Measurements from ENCODE around the gene NTNG1. TPM values are rescaled to one million over a fixed set of nuclear protein-coding genes. Genes with fewer than 3 reads are reported as not detected.

Gene NTNG1
- total and polyA plus RNA-seq, 2 of the 8 experiments (the other 6 are each of a cell fraction or from before 2014, with no cell fraction given): 1.2 to 4.1 TPM

- Histone ChIP-seq H3K14ac (ENCODE audit: insufficient read length) (no peak overlapping the region), H3K56ac (replicated peaks; ENCODE audit: insufficient read length, low read depth, low read length) (no peak overlapping the region)
- FAIRE-seq: no peak
- TF ChIP-seq POLR2AphosphoS5 (IDR thresholded peaks at IDR 0.05; ENCODE audit: low read depth, low read length): no peak
- no peak for TF ChIP-seq RNF2 (IDR thresholded peaks at IDR 0.05; ENCODE audit: borderline replicate concordance, low read depth, low read length, missing control alignments, poor library complexity, severe bottlenecking)
- no peak for TF ChIP-seq RFX5 (IDR thresholded peaks at IDR 0.05; ENCODE audit: borderline replicate concordance, low read depth, low read length)
- no peak for TF ChIP-seq HDAC2 (IDR thresholded peaks at IDR 0.05; ENCODE audit: borderline replicate concordance in 1 of 2, low read depth in 2 of 2, low read length in 2 of 2)
- no peak for TF ChIP-seq NRF1 (IDR thresholded peaks at IDR 0.05; ENCODE audit: low read depth, low read length)
- TF ChIP-seq TBP (IDR thresholded peaks at IDR 0.05; ENCODE audit: low read depth, low read length): no peak
- no peak for TF ChIP-seq CBX8 (IDR thresholded peaks at IDR 0.05; ENCODE audit: borderline replicate concordance, low read depth, low read length)
- TF ChIP-seq EP300 (IDR thresholded peaks at IDR 0.05; ENCODE audit: borderline replicate concordance in 1 of 2, low read depth in 2 of 2, low read length in 2 of 2): no peak
- no peak for TF ChIP-seq PHF8 (conservative IDR thresholded peaks at IDR 0.05; ENCODE audit: low read depth, low read length)
- TF ChIP-seq FOSL1 (IDR thresholded peaks at IDR 0.05; ENCODE audit: insufficient read depth, low read depth, low read length): no peak
- TF ChIP-seq USF2 (IDR thresholded peaks at IDR 0.05; ENCODE audit: low read length): no peak
- no peak for TF ChIP-seq KDM5A (IDR thresholded peaks at IDR 0.05; ENCODE audit: low read length)
Measured at GRCh38 chr1:107532318-107532717, 391.5 kb downstream of the NTNG1 start.

More at GRCh38 chr1:107532318-107532717, 391.5 kb downstream of the NTNG1 start:
- Histone ChIP-seq H2BK15ac (ENCODE audit: low read length) (no peak overlapping the region), H3K23me2 (ENCODE audit: low read depth, low read length) (no peaks in the 10 kb centered on the region), H2BK20ac (ENCODE audit: low read length) (no peak overlapping the region), H2AK5ac (ENCODE audit: low read depth, low read length) (no peak overlapping the region), H3K36me3 (ENCODE audit: control insufficient read depth in 2 of 4, insufficient read depth in 4 of 4, low read length in 3 of 4) (no peaks in the 10 kb centered on the region), H3K4me3 (ENCODE audit: extremely low read depth in 1 of 4, insufficient read depth in 2 of 4, low read depth in 3 of 4, low read length in 4 of 4) (no peak overlapping the region), H4K8ac (ENCODE audit: extremely low read depth, insufficient read depth, low read length) (no peak overlapping the region), H3K79me2 (ENCODE audit: control insufficient read depth in 1 of 2, insufficient read depth in 2 of 2, low read length in 2 of 2) (no peaks in the 10 kb centered on the region), H3K27ac (ENCODE audit: low read depth, low read length) (no peak overlapping the region), H2BK120ac (replicated peaks; ENCODE audit: low read depth, low read length) (no peak overlapping the region), H4K91ac (replicated peaks; ENCODE audit: insufficient read length, low read length) (no peak overlapping the region), H2AFZ (ENCODE audit: low read length) (no peak overlapping the region), H3K9me3 (ENCODE audit: insufficient read depth in 2 of 2, low read depth in 1 of 2, low read length in 1 of 2) (no peaks in the 10 kb centered on the region), H3K4me1 (replicated peaks in 1 of 4; ENCODE audit: control insufficient read depth in 3 of 4, insufficient read depth in 4 of 4, low read length in 3 of 4) (no peaks in the 10 kb centered on the region), H3K27me3 (replicated peaks in 1 of 4; ENCODE audit: control insufficient read depth in 3 of 4, extremely low read depth in 1 of 4, insufficient read depth in 3 of 4, low read length in 3 of 4) (no peaks in the 10 kb centered on the region), H2BK5ac (ENCODE audit: low read depth, low read length) (no peak overlapping the region), H3K9ac (replicated peaks in 1 of 4; ENCODE audit: extremely low read depth in 1 of 4, low read depth in 3 of 4, low read length in 3 of 4) (no peak overlapping the region), H3K79me1 (ENCODE audit: low read depth, low read length) (no peaks in the 10 kb centered on the region), H4K20me1 (replicated peaks in 1 of 2; ENCODE audit: control insufficient read depth in 1 of 2, insufficient read depth in 2 of 2, low read length in 2 of 2) (no peaks in the 10 kb centered on the region), H4K5ac (ENCODE audit: insufficient read length, low read depth, low read length) (no peak overlapping the region), H3K23ac (ENCODE audit: insufficient read length) (no peak overlapping the region), H3K18ac (ENCODE audit: extremely low read depth, low read length) (no peak overlapping the region), H2BK12ac (ENCODE audit: low read depth, low read length) (no peak overlapping the region), H3K4me2 (ENCODE audit: insufficient read depth in 1 of 2, low read depth in 2 of 2, low read length in 2 of 2) (no peak overlapping the region), H3K4ac (replicated peaks; ENCODE audit: insufficient read length, low read depth, low read length) (no peak overlapping the region)
- CTCF ChIA-PET (ENCODE audit: partially characterized antibody): interaction anchor here (0.6 to 7.8 kb wide), 6 partner anchors 17 to 217 kb away, joined by 3 to 64 read pairs (median 8); no protein-coding TSS in a partner anchor
- WGBS, 2 experiments (ENCODE audit: extremely low coverage in 1 of 2, insufficient coverage in 1 of 2, insufficient read length in 1 of 2, insufficient replicate concordance in 2 of 2, low coverage in 1 of 2, low lambda C conversion rate in 2 of 2, missing lambda C conversion rate in 1 of 2): 82% methylated on average over 5 of the region's 5 CpGs; no CpG with 5 or more reads in 1 of the 2 experiments
- POLR2A ChIA-PET (ENCODE audit: partially characterized antibody): no interaction called here
- no peak for DNase-seq (ENCODE audit: low read depth in 1 of 2, low spot score in 2 of 2)
